ENCODE data around the gene EXD3. TPM values are rescaled to one million over a fixed set of nuclear protein-coding genes. Genes with fewer than 3 reads are reported as not detected.

EXD3 gene
- total and polyA plus RNA-seq, 9 donors, result 7.4 to 19.0 (median 11.6) TPM

- no peaks in the 10 kb centered on the region for H3K9me3 ChIP-seq (replicated peaks; ENCODE audit: control insufficient read depth, low read depth, low read length)
- H3K4me3 ChIP-seq (ENCODE audit: low read length), result no peak overlapping the region
- peaks cover 35% of the 10 kb centered on the region for H3K4me1 ChIP-seq (ENCODE audit: control insufficient read depth, insufficient read depth, low read length)
- H3K36me3 ChIP-seq (ENCODE audit: control insufficient read depth, insufficient read depth, low read length), result peaks cover 13% of the 10 kb centered on the region
- peaks cover 2% of the 10 kb centered on the region for H3K27me3 ChIP-seq (ENCODE audit: control insufficient read depth, insufficient read depth, low read length)
- peak overlapping the region; percentile 47 for H3K27ac ChIP-seq (ENCODE audit: low read length)
- DNase-seq, result peak; percentile 82
- 50% methylated on average over 12 of the region's 21 CpGs for WGBS (ENCODE audit: insufficient coverage)
These were observed 24.0 kb upstream of the EXD3 start for GRCh38 chr9:137446851-137447471.

- no peaks in the 10 kb centered on the region for H3K9me3 ChIP-seq (replicated peaks; ENCODE audit: control insufficient read depth, low read depth, low read length)
- H3K27ac ChIP-seq (ENCODE audit: low read length), result no peak overlapping the region
- H3K27me3 ChIP-seq (ENCODE audit: control insufficient read depth, insufficient read depth, low read length), result peaks cover 2% of the 10 kb centered on the region
- H3K4me3 ChIP-seq (ENCODE audit: low read length), result no peak overlapping the region
- peaks cover 13% of the 10 kb centered on the region for H3K36me3 ChIP-seq (ENCODE audit: control insufficient read depth, insufficient read depth, low read length)
- no peak for DNase-seq
- WGBS (ENCODE audit: insufficient coverage), result 63% methylated on average over 9 of the region's 19 CpGs
- peaks cover 35% of the 10 kb centered on the region for H3K4me1 ChIP-seq (ENCODE audit: control insufficient read depth, insufficient read depth, low read length)
These were observed 23.0 kb upstream of the EXD3 start for GRCh38 chr9:137445930-137446431.

- DNase-seq, result peak; percentile 81
- Histone ChIP-seq H3K27ac (ENCODE audit: low read length) (no peak overlapping the region), H3K4me3 (ENCODE audit: low read length) (no peak overlapping the region), H3K4me1 (ENCODE audit: control insufficient read depth, insufficient read depth, low read length) (peaks cover 35% of the 10 kb centered on the region), H3K36me3 (ENCODE audit: control insufficient read depth, insufficient read depth, low read length) (peaks cover 13% of the 10 kb centered on the region), H3K27me3 (ENCODE audit: control insufficient read depth, insufficient read depth, low read length) (peaks cover 2% of the 10 kb centered on the region), H3K9me3 (replicated peaks; ENCODE audit: control insufficient read depth, low read depth, low read length) (no peaks in the 10 kb centered on the region)
- whole genome bisulfite sequencing (ENCODE audit: insufficient coverage), result 29% methylated on average over 9 of the region's 14 CpGs
These were observed 22.4 kb upstream of the EXD3 start for GRCh38 chr9:137445275-137445807.

- no peak overlapping the region for H3K27ac ChIP-seq (ENCODE audit: low read length)
- no peak overlapping the region for H3K4me3 ChIP-seq (ENCODE audit: low read length)
- H3K4me1 ChIP-seq (ENCODE audit: control insufficient read depth, insufficient read depth, low read length), result peaks cover 35% of the 10 kb centered on the region
- peaks cover 2% of the 10 kb centered on the region for H3K27me3 ChIP-seq (ENCODE audit: control insufficient read depth, insufficient read depth, low read length)
- WGBS (ENCODE audit: insufficient coverage), result 86% methylated on average over 11 of the region's 14 CpGs
- no peaks in the 10 kb centered on the region for H3K9me3 ChIP-seq (replicated peaks; ENCODE audit: control insufficient read depth, low read depth, low read length)
- DNase-seq, result no peak
- H3K36me3 ChIP-seq (ENCODE audit: control insufficient read depth, insufficient read depth, low read length), result peaks cover 4% of the 10 kb centered on the region
These were observed 21.3 kb upstream of the EXD3 start for GRCh38 chr9:137444106-137444790.

GRCh38 chr9:137441935-137442321, 19.0 kb upstream of the EXD3 start:
- peaks cover 2% of the 10 kb centered on the region for H3K27me3 ChIP-seq (ENCODE audit: control insufficient read depth, insufficient read depth, low read length)

GRCh38 chr9:137441289-137441934, 18.4 kb upstream of the EXD3 start, which contains the start of gene ENTPD8:
Gene ENTPD8 (minus strand): TSS chr9:137441357. CDS start chr9:137438285, 3,072 bp downstream.
- WGBS (ENCODE audit: insufficient coverage), result 0% methylated on average over 28 of the region's 62 CpGs
- Histone ChIP-seq H3K27ac (ENCODE audit: low read length) (no peak within 1 kb of the TSS), H3K27me3 (ENCODE audit: control insufficient read depth, insufficient read depth, low read length) (peaks cover 2% of the 10 kb centered on the region), H3K36me3 (ENCODE audit: control insufficient read depth, insufficient read depth, low read length) (no peaks in the 10 kb centered on the region), H3K9me3 (replicated peaks; ENCODE audit: control insufficient read depth, low read depth, low read length) (no peaks in the 10 kb centered on the region), H3K4me1 (ENCODE audit: control insufficient read depth, insufficient read depth, low read length) (peaks cover 11% of the 10 kb centered on the region), H3K4me3 (ENCODE audit: low read length) (peak within 1 kb of the TSS; percentile 21)
- peak; percentile 71 for DNase-seq

More at GRCh38 chr9:137441935-137442321, 19.0 kb upstream of the EXD3 start:
- no peak for DNase-seq
- H3K36me3 ChIP-seq (ENCODE audit: control insufficient read depth, insufficient read depth, low read length), result no peaks in the 10 kb centered on the region
- H3K9me3 ChIP-seq (replicated peaks; ENCODE audit: control insufficient read depth, low read depth, low read length), result no peaks in the 10 kb centered on the region
- H3K4me1 ChIP-seq (ENCODE audit: control insufficient read depth, insufficient read depth, low read length), result peaks cover 16% of the 10 kb centered on the region
- no peak overlapping the region for H3K27ac ChIP-seq (ENCODE audit: low read length)
- WGBS (ENCODE audit: insufficient coverage), result 0% methylated on average over 1 of the region's 7 CpGs
- no peak overlapping the region for H3K4me3 ChIP-seq (ENCODE audit: low read length)

- no peaks in the 10 kb centered on the region for H3K9me3 ChIP-seq (replicated peaks; ENCODE audit: control insufficient read depth, low read depth, low read length)
- H3K4me3 ChIP-seq (ENCODE audit: low read length), result no peak overlapping the region
- DNase-seq, result no peak
- H3K27ac ChIP-seq (ENCODE audit: low read length), result no peak overlapping the region
- H3K27me3 ChIP-seq (ENCODE audit: control insufficient read depth, insufficient read depth, low read length), result no peaks in the 10 kb centered on the region
- H3K36me3 ChIP-seq (ENCODE audit: control insufficient read depth, insufficient read depth, low read length), result no peaks in the 10 kb centered on the region
- WGBS (ENCODE audit: insufficient coverage), result 71% methylated on average over 15 of the region's 18 CpGs
- no peaks in the 10 kb centered on the region for H3K4me1 ChIP-seq (ENCODE audit: control insufficient read depth, insufficient read depth, low read length)
These were observed 16.3 kb upstream of the EXD3 start for GRCh38 chr9:137439158-137439714.

GRCh38 chr9:137438591-137439157, 15.7 kb upstream of the EXD3 start:
- 78% methylated on average over 16 of the region's 22 CpGs for WGBS (ENCODE audit: insufficient coverage)
- Histone ChIP-seq H3K9me3 (replicated peaks; ENCODE audit: control insufficient read depth, low read depth, low read length) (no peaks in the 10 kb centered on the region), H3K4me3 (ENCODE audit: low read length) (no peak overlapping the region), H3K27me3 (ENCODE audit: control insufficient read depth, insufficient read depth, low read length) (no peaks in the 10 kb centered on the region), H3K36me3 (ENCODE audit: control insufficient read depth, insufficient read depth, low read length) (no peaks in the 10 kb centered on the region), H3K4me1 (ENCODE audit: control insufficient read depth, insufficient read depth, low read length) (no peaks in the 10 kb centered on the region), H3K27ac (ENCODE audit: low read length) (no peak overlapping the region)
- DNase-seq, result no peak

- no peaks in the 10 kb centered on the region for H3K27me3 ChIP-seq (ENCODE audit: control insufficient read depth, insufficient read depth, low read length)
- H3K9me3 ChIP-seq (replicated peaks; ENCODE audit: control insufficient read depth, low read depth, low read length), result no peaks in the 10 kb centered on the region
- no peaks in the 10 kb centered on the region for H3K4me1 ChIP-seq (ENCODE audit: control insufficient read depth, insufficient read depth, low read length)
- H3K4me3 ChIP-seq (ENCODE audit: low read length), result no peak overlapping the region
- WGBS (ENCODE audit: insufficient coverage), result 81% methylated on average over 38 of the region's 40 CpGs
- H3K36me3 ChIP-seq (ENCODE audit: control insufficient read depth, insufficient read depth, low read length), result no peaks in the 10 kb centered on the region
- DNase-seq, result no peak
- no peak overlapping the region for H3K27ac ChIP-seq (ENCODE audit: low read length)
These were observed 15.0 kb upstream of the EXD3 start for GRCh38 chr9:137437691-137438590.
